HepG2 (cell line): ENCODE results near the gene ST8SIA1. TPM values are rescaled to one million over a fixed set of nuclear protein-coding genes. Genes with fewer than 3 reads are reported as not detected.

ENCODE experiments used
- ATAC-seq: fragments of 200-7000 bp; cut with Tn5 transposase; 3 replicates; pipeline ENCODE4 v1.9.1; 2020; ENCODE audit warnings: mild to moderate bottlenecking, moderate library complexity
- BruUV-seq: library from RNA; stranded (reverse); fragments of 400-500 nt; replicated peaks from 2 replicates; lab custom pipeline; 2021; lab: Mats Ljungman, UMichigan
- CTCF ChIA-PET: fragments of 300-600 bp; formaldehyde crosslinking; extraction: SDS; loops from one replicate; lab custom pipeline; 2021; ENCODE audit warnings: low total read pairs, inconsistent platforms, low intra/inter-chr PET ratio; lab: Yijun Ruan, JAX
- POLR2A ChIA-PET: fragments of 350-600 bp; sonication (Branson Sonifier 250); formaldehyde crosslinking; loops from one replicate; lab custom pipeline; 2020; ENCODE audit warnings: antibody characterized with exemption, inconsistent platforms; lab: Yijun Ruan, JAX
- DNase-seq: peaks from one replicate; pipeline ENCODE4 v3.0.0-alpha.2; 2015; ENCODE audit warnings: low spot score
- FAIRE-seq: peaks from 3 replicates; lab custom pipeline; 2011; peaks lifted over from hg19 to GRCh38; lab: Jason Lieb, UNC
- H2AFZ ChIP-seq: one replicate; pipeline ENCODE4 v1.6.1; 2011; ENCODE audit warnings: low read length, inconsistent platforms
- H3K27ac ChIP-seq: fragments of 300-600 bp; 3 replicates; pipeline ENCODE4 v1.8.0; 2011; ENCODE audit warnings: mixed run types, mild to moderate bottlenecking, mixed read lengths, low read length, inconsistent platforms; ENCODE audit not compliant: insufficient read depth; ENCODE audit errors: extremely low read length
- H3K27me3 ChIP-seq, 2 experiments: fragments of 200-600 bp in 1 of 2; 2 replicates in 1 of 2; 3 replicates in 1 of 2; pipeline versions ENCODE4 v1.6.0 to v1.8.0; 2011; ENCODE audit warnings: low read length in 2 of 2, mild to moderate bottlenecking in 2 of 2, moderate library complexity in 2 of 2, inconsistent platforms in 1 of 2; ENCODE audit not compliant: insufficient read depth in 2 of 2, control insufficient read depth in 1 of 2
- H3K36me3 ChIP-seq, 2 experiments: fragments of 200-600 bp in 1 of 2; replicated peaks in 1 of 2; 2 replicates in 1 of 2; 3 replicates in 1 of 2; pipeline versions ENCODE4 v1.5.1 to v1.8.0; 2011; ENCODE audit warnings: low read length in 2 of 2, inconsistent platforms in 1 of 2; ENCODE audit not compliant: insufficient read depth in 2 of 2, control insufficient read depth in 1 of 2
- H3K4me1 ChIP-seq: 2 replicates; pipeline ENCODE4 v1.5.1; 2012; ENCODE audit warnings: low read length, inconsistent platforms; ENCODE audit not compliant: insufficient read depth
- H3K4me2 ChIP-seq: 2 replicates; pipeline ENCODE4 v1.6.0; 2011; ENCODE audit warnings: low read depth, low read length, inconsistent platforms
- H3K4me3 ChIP-seq, 3 experiments: fragments of 200-600 bp in 1 of 3; sonication (generic), shearing (Covaris generic) in 1 of 3; replicated peaks in 1 of 3; 2 replicates each; pipeline ENCODE4 v1.5.1; 2011 to 2016; ENCODE audit warnings: low read length in 3 of 3, inconsistent platforms in 2 of 3, low read depth in 2 of 3, mild to moderate bottlenecking in 2 of 3, control low read depth in 1 of 3, mixed read lengths in 1 of 3; ENCODE audit not compliant: insufficient read depth in 1 of 3
- H3K79me2 ChIP-seq: one replicate; pipeline ENCODE4 v1.6.1; 2011; ENCODE audit warnings: low read length, inconsistent platforms; ENCODE audit not compliant: insufficient read depth
- H3K9ac ChIP-seq: 2 replicates; pipeline ENCODE4 v1.6.0; 2011; ENCODE audit warnings: mild to moderate bottlenecking, low read depth, low read length, inconsistent platforms; ENCODE audit not compliant: insufficient read depth
- H3K9me3 ChIP-seq: 2 replicates; pipeline ENCODE4 v1.5.1; 2012; ENCODE audit warnings: mild to moderate bottlenecking, low read length
- H4K20me1 ChIP-seq: 2 replicates; pipeline ENCODE4 v1.6.0; 2011; ENCODE audit warnings: inconsistent platforms, mild to moderate bottlenecking, low read length, moderate library complexity; ENCODE audit not compliant: insufficient read depth
- ATF7-NPFF ChIP-seq: sonication (generic); formaldehyde crosslinking; IDR thresholded peaks from 2 replicates; pipeline ENCODE4 v1.8.1; 2023; ENCODE audit warnings: mild to moderate bottlenecking, low read depth, missing genetic modification reagents, moderate library complexity
- CHD2 ChIP-seq: IDR thresholded peaks from 2 replicates; pipeline ENCODE4 v1.6.1; 2011; ENCODE audit warnings: low read depth, low read length, improper control_type of control experiment
- GABPA ChIP-seq, 2 experiments: IDR thresholded peaks; 2 replicates each; pipeline ENCODE4 v1.6.1; 2011 to 2016; ENCODE audit warnings: low read depth in 2 of 2, low read length in 1 of 2, missing biosample characterization in 1 of 2, missing genetic modification characterization in 1 of 2
- GATAD2A ChIP-seq: IDR thresholded peaks from 2 replicates; pipeline ENCODE4 v1.6.1; 2016
- HNF4A ChIP-seq: sonication (generic); formaldehyde crosslinking; IDR thresholded peaks from 2 replicates; pipeline ENCODE4 v1.4.0; 2020; ENCODE audit warnings: missing genetic modification reagents
- MTA1 ChIP-seq: sonication (generic); formaldehyde crosslinking; IDR thresholded peaks from 2 replicates; pipeline ENCODE4 v1.4.0; 2020; ENCODE audit warnings: missing genetic modification reagents, mild to moderate bottlenecking, borderline replicate concordance
- NFKBIZ ChIP-seq: IDR thresholded peaks from 2 replicates; pipeline ENCODE4 v1.6.1; 2018; ENCODE audit warnings: missing genetic modification reagents, missing compliant biosample characterization
- POLR2A ChIP-seq, 2 experiments: IDR thresholded peaks; 2 replicates each; pipeline ENCODE4 v1.6.1; 2011; ENCODE audit warnings: low read depth in 2 of 2, low read length in 2 of 2, mild to moderate bottlenecking in 1 of 2, moderate library complexity in 1 of 2; ENCODE audit not compliant: insufficient read depth in 1 of 2
- SMAD9 ChIP-seq: sonication (generic); formaldehyde crosslinking; IDR thresholded peaks from 2 replicates; pipeline ENCODE4 v1.5.1; 2020; ENCODE audit warnings: mild to moderate bottlenecking, missing genetic modification reagents
- SRSF4 ChIP-seq: fragments of 200-400 bp; formaldehyde crosslinking; IDR thresholded peaks from one replicate; pipeline ENCODE4 v1.6.1; 2018; ENCODE audit warnings: mild to moderate bottlenecking, low read depth, low read length, moderate library complexity; ENCODE audit not compliant: poor library complexity, severe bottlenecking
- ZMAT3 ChIP-seq: sonication (generic); formaldehyde crosslinking; conservative IDR thresholded peaks from 2 replicates; pipeline ENCODE4 v1.7.0; 2021; ENCODE audit warnings: missing genetic modification reagents
- ZNF446 ChIP-seq: sonication (generic); formaldehyde crosslinking; IDR thresholded peaks from 2 replicates; pipeline ENCODE4 v1.5.0; 2020; ENCODE audit warnings: mild to moderate bottlenecking, missing genetic modification reagents
- ZNF737 ChIP-seq: sonication (generic); formaldehyde crosslinking; IDR thresholded peaks from 2 replicates; pipeline ENCODE4 v1.5.0; 2020; ENCODE audit warnings: missing genetic modification reagents, mild to moderate bottlenecking, borderline replicate concordance
- WGBS: methylation state at CpG from one replicate; pipeline ENCODE4 v1.1.6; 2017; ENCODE audit warnings: low lambda C conversion rate; 5-methylcytosine and 5-hydroxymethylcytosine counted together
- in situ Hi-C: cut with HindIII; loops from 2 replicates; pipeline ENCODE4 v1.10.0; 2017; ENCODE audit warnings: low pct_unique_long_range_greater_than_20kb; ENCODE audit not compliant: extremely low pct_ligation_motif_present
- intact Hi-C: fragments of 100-400 bp; cut with micrococcal nuclease; formaldehyde crosslinking; loops from one replicate; pipeline ENCODE4 v1.10.0; 2022; ENCODE audit not compliant: unreplicated experiment
- polyA plus RNA-seq, 8 experiments: library from polyadenylated mRNA; depleted of rRNA in 3 of 8; stranded (reverse) in 7 of 8; unstranded in 1 of 8; fragments of >200 nt; fragmentation: Illumina TruSeq in 4 of 8; extraction: Trizol in 4 of 8; gene quantifications; 2 replicates each; pipeline versions ENCODE4 v1.2.1 to v1.2.3, GENCODE V29; 2011 to 2016; ENCODE audit warnings: low read depth in 4 of 8, missing spikeins in 1 of 8, mixed read lengths in 1 of 8; ENCODE audit not compliant: insufficient read depth in 1 of 8
- total RNA-seq, 5 experiments: library from RNA; depleted of rRNA; stranded (reverse); fragments of >200 nt; fragmentation: Illumina TruSeq; extraction: Trizol; gene quantifications; 2 replicates each; pipeline ENCODE4 v1.2.3, GENCODE V29; 2016; ENCODE audit warnings: low read depth in 1 of 5
- TF ChIP-seq, protein P1 (sequence below): IDR thresholded peaks from 2 replicates; pipeline ENCODE4 v1.6.1; 2012; ENCODE audit warnings: low read depth, low read length, improper control_type of control experiment
- TF ChIP-seq, protein P2 (sequence below): sonication (generic); formaldehyde crosslinking; IDR thresholded peaks from 2 replicates; pipeline ENCODE4 v1.4.0; 2020; ENCODE audit warnings: mild to moderate bottlenecking, missing genetic modification reagents
- TF ChIP-seq, protein P3 (sequence below): sonication (generic); formaldehyde crosslinking; IDR thresholded peaks from 2 replicates; pipeline ENCODE4 v1.4.0; 2020; ENCODE audit warnings: mild to moderate bottlenecking, low read depth, missing genetic modification reagents
- TF ChIP-seq, protein P4 (sequence below): sonication (generic); formaldehyde crosslinking; IDR thresholded peaks from 2 replicates; pipeline ENCODE4 v1.4.0; 2020; ENCODE audit warnings: missing genetic modification reagents, borderline replicate concordance

ST8SIA1 gene
- total and polyA plus RNA-seq, 2 of the 13 experiments (the other 11 are each of a cell fraction or from before 2014, with no cell fraction given) = not detected

DNA sequence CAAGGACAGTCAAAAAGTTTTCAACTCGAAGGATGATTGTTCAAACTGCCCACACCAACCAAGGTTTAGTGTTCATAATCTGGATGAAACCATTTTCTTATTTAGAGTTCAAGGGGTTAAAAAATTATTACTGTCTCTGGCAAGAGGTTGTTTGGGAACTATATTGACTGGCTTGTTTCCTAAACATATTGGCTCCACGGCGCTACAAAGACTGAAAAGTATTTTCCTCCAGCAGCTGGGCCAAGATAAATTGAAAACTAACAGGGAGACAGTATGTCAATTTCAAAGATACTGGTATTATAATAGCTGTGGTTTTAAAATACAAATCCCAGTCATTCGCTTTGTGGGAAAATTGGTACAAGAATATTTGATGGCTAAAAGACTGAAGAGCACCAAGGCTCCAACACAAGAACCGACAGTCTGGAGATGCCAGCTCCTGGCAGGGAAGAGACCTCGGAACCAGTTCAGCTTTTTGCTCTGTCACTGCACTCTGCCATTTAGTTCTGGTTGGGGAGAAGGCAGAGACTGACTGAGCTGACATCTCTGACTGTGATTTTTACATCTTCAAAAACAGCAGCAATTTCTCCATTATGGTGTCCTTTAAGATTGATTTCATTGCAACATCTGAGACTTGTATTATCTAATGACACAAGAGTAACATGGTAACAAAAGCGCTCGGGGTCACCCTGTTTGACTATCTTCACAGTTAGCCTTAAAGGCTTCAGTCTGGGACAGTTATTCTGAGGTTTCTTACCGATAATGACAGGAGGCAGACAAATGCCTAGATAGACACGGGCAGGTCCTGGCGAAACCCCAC lies 62.0 kb downstream of the ST8SIA1 start:
- H3K27me3 ChIP-seq = no peaks in the 10 kb centered on the region
- FAIRE-seq (no peak), DNase-seq (no peak), ATAC-seq (no peak)
- H2AFZ ChIP-seq = no peak overlapping the region
- no peaks in the 10 kb centered on the region for H3K36me3 ChIP-seq
- intact Hi-C loops (no loop called here), in situ Hi-C loops (no loop called here)
- no peak overlapping the region for H3K9ac ChIP-seq
- CTCF ChIA-PET = no interaction called here
- H3K27ac ChIP-seq = no peak overlapping the region
- no peaks in the 10 kb centered on the region for H4K20me1 ChIP-seq
- no peak overlapping the region for H3K4me3 ChIP-seq
- H3K4me1 ChIP-seq = no peaks in the 10 kb centered on the region
- POLR2A ChIA-PET = no interaction called here
- TF ChIP-seq, protein P1, sequence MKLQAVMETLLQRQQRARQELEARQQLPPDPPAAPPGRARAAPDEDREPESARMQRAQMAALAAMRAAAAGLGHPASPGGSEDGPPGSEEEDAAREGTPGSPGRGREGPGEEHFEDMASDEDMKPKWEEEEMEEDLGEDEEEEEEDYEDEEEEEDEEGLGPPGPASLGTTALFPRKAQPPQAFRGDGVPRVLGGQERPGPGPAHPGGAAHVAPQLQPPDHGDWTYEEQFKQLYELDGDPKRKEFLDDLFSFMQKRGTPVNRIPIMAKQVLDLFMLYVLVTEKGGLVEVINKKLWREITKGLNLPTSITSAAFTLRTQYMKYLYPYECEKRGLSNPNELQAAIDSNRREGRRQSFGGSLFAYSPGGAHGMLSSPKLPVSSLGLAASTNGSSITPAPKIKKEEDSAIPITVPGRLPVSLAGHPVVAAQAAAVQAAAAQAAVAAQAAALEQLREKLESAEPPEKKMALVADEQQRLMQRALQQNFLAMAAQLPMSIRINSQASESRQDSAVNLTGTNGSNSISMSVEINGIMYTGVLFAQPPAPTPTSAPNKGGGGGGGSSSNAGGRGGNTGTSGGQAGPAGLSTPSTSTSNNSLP = no peak
- TF ChIP-seq HNF4A (CRISPR knock-in tag) (no peak), CHD2 (no peak), ZNF737 (no peak), MTA1 (CRISPR knock-in tag) (no peak), ATF7-NPFF (CRISPR knock-in tag) (no peak), POLR2A (IDR thresholded peaks at IDR 0.05; ENCODE audit: insufficient read depth in 1 of 2, low read depth in 2 of 2, low read length in 2 of 2) (no peak), GATAD2A (no peak), ZMAT3 (CRISPR knock-in tag) (no peak), GABPA (IDR thresholded peaks at IDR 0.05; ENCODE audit: low read depth, low read length) (no peak), GABPA (CRISPR knock-in tag; IDR thresholded peaks at IDR 0.05; ENCODE audit: low read depth) (no peak), SRSF4 (no peak), NFKBIZ (no peak), SMAD9 (no peak), ZNF446 (CRISPR knock-in tag) (no peak)
- TF ChIP-seq, protein P2, sequence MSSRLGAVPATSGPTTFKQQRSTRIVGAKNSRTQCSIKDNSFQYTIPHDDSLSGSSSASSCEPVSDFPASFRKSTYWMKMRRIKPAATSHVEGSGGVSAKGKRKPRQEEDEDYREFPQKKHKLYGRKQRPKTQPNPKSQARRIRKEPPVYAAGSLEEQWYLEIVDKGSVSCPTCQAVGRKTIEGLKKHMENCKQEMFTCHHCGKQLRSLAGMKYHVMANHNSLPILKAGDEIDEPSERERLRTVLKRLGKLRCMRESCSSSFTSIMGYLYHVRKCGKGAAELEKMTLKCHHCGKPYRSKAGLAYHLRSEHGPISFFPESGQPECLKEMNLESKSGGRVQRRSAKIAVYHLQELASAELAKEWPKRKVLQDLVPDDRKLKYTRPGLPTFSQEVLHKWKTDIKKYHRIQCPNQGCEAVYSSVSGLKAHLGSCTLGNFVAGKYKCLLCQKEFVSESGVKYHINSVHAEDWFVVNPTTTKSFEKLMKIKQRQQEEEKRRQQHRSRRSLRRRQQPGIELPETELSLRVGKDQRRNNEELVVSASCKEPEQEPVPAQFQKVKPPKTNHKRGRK (CRISPR knock-in tag) = no peak
- TF ChIP-seq, protein P3, sequence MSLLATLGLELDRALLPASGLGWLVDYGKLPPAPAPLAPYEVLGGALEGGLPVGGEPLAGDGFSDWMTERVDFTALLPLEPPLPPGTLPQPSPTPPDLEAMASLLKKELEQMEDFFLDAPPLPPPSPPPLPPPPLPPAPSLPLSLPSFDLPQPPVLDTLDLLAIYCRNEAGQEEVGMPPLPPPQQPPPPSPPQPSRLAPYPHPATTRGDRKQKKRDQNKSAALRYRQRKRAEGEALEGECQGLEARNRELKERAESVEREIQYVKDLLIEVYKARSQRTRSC (CRISPR knock-in tag) = no peak
- TF ChIP-seq, protein P4, sequence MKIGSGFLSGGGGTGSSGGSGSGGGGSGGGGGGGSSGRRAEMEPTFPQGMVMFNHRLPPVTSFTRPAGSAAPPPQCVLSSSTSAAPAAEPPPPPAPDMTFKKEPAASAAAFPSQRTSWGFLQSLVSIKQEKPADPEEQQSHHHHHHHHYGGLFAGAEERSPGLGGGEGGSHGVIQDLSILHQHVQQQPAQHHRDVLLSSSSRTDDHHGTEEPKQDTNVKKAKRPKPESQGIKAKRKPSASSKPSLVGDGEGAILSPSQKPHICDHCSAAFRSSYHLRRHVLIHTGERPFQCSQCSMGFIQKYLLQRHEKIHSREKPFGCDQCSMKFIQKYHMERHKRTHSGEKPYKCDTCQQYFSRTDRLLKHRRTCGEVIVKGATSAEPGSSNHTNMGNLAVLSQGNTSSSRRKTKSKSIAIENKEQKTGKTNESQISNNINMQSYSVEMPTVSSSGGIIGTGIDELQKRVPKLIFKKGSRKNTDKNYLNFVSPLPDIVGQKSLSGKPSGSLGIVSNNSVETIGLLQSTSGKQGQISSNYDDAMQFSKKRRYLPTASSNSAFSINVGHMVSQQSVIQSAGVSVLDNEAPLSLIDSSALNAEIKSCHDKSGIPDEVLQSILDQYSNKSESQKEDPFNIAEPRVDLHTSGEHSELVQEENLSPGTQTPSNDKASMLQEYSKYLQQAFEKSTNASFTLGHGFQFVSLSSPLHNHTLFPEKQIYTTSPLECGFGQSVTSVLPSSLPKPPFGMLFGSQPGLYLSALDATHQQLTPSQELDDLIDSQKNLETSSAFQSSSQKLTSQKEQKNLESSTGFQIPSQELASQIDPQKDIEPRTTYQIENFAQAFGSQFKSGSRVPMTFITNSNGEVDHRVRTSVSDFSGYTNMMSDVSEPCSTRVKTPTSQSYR (CRISPR knock-in tag) = no peak
- no peaks in the 10 kb centered on the region for H3K9me3 ChIP-seq
- no TSS peak for BruUV-seq
- no peaks in the 10 kb centered on the region for H3K79me2 ChIP-seq
- 5% methylated on average over 6 of the region's 11 CpGs for WGBS
- H3K4me2 ChIP-seq = no peak overlapping the region
